ENCODE data around the gene IQCE.
A peak's percentile ranks its signal among the peaks of the same experiment; 100 is the strongest.

Gene IQCE

DNA sequence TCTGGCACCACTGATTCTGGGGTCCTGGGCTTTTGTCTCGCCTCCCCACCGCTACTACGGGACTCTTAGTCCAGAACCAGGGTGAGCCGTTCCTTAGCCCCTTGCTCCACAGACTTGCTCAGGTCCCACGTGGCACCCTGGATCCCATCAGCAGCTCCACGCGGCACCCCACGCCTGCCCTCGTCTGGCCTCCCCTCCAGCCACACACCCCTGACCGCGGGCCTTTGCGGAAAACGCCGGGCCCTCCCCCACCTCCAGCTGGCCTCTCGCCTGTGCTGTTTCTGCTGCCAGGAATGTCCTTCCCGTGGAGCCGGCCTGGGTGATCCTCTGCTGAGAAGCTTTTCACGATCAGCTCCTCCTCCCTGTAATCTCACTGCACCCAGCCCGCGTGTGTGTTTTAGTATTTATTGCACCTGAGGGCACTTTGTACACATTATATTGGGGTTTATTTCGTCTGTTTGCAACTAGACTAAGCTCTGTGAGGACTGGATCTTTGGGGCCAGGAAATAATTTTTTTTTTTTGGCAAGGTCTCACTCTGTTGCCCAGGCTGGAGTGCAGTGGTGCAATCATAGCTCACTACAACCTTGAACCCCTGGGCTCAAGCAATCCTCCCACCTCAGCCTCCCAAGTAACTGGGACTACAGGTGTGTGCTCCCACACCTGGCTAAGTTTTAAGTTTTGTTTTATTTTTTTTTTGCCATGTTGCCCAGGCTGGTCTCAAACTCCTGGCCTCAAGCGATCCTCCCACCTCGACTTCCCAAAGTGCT lies 62.5 kb downstream of the IQCE start:
- DNase-seq = no peak

DNA sequence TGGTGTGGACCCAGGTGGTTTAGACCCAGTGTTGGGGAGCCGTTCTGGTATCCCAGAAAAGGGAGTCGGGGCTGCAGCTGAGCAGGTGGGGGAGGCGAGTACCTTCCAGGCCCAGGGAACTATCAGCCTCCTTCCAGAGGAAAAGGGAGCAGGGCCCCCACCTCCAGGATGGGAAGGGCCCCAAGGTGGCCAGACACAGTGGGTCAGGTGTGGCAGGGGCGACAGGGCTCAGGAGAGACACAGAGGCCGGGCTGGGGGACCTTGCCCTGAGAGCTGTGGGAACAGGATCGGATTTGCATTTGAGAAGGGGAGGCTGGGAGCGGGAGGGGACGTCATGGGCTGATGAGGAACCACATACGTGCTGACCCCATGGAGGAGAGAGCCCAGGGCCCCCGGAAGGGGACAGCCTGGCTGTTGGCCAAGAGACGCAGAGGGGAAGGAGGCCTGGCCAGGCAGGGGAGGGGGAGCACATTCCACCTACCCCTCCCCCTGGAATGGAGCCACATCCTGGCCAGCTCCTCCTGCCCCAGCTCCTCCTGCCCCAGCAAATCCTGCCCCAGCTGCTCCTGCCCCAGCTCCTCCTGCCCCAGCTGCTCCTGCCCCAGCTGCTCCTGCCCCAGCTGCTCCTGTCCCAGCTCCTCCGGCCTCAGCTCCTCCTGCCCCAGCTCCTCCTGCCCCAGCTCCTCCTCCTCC lies 63.3 kb downstream of the IQCE start:
- DNase-seq = no peak

DNA sequence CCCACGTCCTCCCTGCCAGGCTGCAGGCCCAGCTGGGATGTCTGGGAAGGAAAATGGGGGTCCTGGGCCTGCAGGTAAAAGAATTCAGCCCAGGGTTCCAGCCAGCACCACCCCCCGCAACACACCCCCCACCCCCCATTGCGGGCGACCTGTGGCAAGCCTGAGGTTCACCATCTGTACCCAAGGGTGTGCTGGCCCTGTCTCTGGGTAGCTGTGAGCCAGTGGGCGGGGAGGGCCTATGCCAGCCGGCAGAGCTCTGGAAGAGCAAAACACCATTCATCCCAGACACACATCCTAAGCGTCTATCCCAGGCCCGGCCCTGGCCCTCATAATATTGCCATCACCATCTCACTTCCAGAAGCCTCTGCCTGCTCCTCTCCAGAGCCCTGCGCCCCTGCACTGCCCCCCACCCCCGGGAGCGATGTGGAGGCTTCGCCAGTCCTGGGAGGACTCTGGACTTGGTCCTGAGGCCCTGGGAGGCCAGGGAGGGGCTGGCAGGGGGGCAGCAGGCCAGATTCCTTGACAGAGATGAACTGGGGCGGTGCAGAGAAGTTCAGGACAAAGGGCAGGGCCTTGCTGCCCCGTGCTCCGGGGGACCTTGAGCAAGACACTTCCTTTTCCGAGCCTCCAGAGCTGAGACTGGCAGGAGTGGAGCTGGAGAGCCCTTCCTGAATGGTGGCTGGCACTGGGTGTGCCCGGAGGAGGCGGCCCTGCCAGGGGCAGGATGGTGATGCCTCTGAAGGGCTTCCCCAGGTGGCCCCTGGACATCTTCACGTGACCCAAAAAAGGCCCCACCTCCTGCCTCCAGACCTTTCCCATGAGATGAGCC lies 64.3 kb downstream of the IQCE start:
- DNase-seq = no peak

DNA sequence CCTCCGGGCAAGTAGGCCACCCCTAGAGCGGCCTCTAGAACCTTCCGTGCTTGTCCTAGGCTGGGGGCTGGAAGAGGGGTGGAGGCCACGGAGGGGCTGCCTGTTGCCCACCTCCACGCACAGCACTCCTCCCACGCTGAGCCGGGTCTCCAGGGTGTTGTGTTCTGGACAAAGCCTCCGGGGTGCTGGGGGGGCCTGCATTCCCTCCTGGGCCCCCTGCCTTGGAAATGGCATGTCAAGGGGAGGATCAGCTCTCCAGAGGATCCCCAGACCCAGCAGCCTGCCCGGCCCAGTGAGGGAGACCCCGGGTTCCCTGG lies 64.9 kb downstream of the IQCE start:
- no peak for DNase-seq

DNA sequence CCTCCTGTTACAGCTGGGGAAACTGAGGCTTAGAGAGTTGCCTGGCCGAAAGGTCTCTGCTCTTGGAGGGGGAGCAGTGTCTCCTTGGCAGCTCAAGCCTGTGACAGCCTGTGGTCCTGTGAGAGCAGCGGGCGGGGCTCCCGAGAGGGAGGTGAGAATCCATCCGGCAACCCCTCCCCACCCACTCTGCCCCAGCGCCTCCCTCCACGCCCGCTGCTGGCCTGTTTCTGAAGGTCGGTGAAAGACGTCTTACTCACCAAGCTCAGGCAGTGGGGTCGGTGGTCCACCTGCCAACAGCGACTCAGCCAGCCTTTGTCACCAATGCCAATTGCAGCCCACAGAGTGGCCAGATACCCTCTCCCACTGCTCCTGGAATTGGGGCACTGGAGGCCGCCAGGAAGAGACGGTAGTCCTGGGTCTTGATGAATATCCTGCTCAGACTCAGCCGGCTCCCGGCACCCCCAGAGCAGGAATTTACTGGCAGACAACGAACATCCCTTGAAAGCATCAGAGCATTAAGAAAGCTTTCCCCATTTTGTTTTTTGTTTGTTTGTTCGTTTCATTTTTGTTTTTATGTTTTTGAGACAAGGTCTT lies 65.6 kb downstream of the IQCE start:
- DNase-seq = no peak

DNA sequence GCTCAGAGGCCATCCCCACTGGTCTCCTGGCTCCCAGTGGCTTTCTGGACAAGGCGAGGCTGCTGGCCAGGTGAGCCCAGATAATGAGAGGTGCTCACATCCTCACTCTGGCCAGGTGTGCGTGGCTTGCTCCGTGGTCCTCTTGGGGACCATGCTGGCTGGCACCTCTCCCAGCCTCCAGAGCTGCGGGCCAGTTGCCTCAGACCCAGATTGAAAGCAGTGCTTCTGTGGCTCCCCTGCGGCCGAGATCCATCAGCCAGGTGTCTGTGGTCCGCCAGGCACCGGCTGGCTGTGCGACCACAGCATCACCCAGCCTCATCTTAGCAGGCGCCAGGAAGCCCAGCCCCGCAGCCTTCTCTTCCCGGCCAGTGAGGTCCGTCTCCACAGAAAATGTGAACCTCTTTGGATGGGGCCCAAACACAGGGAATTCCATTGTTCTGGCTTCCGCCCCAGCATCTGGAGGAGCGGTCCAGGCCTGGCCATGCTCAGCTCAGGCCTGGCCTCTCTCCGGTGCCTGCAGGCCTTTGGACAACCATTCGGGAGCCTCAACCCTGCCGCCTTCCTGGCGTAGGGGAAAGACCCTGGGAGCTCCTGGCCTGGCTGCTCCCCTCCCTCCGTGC lies 67.8 kb downstream of the IQCE start:
- no peak for DNase-seq

DNA sequence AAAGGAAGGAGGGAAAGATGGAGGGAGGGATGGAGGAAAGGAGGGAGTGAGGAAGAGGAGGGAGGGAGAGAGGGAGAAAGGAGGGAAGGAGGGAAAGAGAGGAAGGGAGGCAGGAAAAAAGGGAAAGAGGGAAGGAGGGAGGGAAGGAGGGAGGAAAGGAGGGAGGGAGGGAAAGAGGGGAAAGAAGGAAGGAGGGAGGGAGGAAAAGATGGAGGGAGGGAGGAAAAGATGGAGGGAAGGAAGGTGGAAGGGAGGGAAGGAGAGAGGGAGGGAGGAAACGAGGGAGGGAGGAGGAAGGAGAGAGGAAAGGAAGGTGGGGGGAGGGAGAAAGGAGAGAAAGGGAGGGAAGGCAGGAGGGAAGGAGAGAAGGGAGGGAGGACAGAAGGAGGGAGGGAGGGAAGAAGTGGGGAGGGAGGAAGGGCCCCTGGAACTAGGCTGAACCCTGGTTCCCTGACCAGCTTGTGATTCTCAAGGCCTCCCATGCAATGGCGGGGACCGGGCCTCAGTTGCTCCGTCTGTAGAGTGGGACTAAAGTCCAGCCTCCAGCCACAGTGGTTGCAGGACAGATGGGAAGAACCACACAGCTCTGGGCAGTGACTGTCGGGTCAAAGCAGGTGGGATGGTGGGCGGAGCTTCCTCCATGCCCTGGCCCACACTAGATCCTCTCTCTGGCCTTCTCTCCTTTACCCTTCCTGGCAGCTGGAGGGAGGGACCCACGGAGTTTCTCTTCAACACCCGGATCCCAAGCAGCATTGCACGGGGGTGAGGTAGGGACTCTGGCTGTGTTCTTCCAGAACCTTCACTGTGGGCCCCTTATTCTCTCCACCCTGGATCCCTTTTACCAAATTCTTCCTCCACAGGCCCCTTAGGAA lies 68.7 kb downstream of the IQCE start:
- DNase-seq = no peak

DNA sequence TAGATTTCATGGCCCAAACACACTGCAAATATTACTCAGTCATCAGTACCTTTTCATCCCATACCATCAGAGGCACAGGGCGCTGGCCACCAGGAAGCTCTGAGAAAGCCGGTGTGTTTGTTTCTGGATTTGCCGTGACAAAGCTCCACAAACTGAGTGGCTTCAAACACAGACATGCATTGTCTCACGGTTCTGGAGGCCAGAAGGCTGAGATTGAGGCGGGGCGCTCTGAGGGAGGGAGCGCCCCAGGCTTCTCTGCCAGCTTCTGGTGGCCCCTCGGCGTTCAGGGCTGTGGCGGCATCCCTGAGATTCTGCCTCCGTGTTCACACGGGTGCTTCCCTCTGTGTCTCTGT lies 69.3 kb downstream of the IQCE start:
- DNase-seq = no peak

DNA sequence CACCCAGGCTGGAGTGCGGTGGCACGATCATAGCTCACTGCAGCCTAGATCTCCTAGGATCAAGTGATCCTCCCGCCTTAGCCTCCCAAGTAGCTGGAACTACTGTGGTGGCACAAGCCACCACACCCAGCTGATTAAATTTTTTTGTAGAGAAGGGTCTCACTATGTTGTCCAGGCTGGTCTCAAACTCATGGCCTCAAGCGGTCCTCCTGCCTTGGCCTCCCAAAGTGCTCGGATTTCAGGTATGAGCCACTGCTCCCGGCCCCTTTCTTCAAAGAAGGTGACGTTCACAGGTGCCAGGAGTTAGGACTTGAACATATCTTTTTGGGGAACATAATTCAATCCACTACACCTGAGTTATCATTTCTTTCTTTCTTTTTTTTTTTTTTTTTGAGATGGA lies 70.1 kb downstream of the IQCE start:
- no peak for DNase-seq

DNA sequence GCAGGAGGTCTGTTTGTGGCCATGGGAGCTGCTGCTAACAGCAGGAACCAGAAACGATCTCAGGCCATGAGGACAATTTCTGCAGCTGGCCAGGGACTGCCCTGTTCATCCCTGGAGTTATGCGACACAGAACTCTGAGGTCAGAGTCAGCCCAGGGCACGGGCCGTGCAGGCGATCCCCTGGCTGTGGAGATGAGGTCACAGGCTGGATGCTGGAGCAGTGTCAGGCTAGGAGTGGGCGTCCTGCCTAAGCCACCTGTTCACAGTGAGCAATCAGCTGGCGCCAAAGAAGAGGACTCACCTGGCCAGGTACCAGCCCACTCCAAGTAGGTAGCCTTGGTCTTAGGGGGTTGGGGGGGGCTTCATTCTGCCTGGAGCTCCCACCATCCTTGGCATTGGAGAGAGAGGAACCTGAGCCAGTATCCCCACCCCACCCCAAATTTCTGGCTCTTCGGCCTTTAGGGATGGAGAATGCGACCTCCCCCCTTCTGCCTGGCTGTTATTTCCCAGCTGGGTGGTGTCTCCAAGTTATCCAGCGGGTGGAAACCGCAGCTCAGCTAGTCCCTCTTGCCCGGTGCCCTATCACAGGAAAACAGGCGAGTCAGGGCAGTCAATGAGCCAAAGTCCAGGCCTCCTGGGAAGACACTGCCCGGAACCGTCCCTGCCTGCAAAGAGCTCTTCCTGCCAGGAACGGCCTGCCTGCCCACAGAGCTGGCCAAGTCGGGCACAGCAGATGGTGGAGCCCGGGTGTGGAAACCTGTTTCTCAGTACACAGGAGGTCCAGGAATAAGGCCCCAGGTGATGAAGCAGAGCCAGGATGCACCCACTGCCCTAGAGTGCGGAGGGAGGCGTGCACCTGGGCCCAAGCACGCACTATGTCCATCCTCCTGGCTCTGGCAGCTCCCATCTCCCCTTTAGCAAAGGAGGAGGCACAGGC lies 71.2 kb downstream of the IQCE start:
- DNase-seq = no peak

DNA sequence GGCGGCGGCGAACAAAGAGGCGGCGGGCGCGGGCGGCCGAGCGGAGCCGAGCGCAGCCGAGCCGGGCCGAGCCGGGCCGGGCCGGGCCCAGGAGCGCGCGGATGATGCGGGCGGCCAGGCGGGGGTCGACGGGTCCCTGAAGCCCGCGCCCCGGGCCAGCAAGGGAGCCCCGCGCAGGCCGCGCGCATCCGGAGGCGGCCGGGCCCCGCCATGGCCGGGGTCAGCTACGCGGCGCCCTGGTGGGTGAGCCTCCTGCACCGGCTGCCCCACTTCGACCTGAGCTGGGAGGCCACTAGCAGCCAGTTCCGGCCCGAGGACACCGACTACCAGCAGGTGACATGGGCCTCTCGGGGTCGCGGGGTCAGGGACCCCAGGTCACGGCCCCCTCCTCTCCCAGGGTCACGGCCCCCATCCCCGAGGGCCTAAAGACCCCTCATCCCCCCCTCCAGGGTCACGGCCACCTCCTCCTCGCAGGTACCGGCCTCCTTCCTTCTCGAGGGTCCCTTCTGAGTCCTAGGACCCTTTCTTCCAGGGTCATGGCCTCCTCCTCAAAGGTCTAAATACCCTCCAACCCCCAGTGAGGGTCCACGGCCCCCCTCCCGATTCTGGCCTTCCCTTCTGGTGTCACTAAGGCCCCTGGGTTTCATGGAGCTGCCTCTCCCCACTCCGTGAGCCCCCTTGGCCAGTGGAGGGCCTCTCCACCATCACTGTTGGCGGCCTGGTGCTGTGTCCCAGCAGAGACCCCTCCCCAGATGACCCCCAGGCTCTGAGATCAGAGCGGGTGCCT lies 73.4 kb downstream of the IQCE start, which contains the start of gene TTYH3:
Gene TTYH3, plus strand, starts transcription at position 41 of the 787 bp plus-strand sequence. Its CDS starts 170 bp downstream, at position 211.
- no peak for DNase-seq

DNA sequence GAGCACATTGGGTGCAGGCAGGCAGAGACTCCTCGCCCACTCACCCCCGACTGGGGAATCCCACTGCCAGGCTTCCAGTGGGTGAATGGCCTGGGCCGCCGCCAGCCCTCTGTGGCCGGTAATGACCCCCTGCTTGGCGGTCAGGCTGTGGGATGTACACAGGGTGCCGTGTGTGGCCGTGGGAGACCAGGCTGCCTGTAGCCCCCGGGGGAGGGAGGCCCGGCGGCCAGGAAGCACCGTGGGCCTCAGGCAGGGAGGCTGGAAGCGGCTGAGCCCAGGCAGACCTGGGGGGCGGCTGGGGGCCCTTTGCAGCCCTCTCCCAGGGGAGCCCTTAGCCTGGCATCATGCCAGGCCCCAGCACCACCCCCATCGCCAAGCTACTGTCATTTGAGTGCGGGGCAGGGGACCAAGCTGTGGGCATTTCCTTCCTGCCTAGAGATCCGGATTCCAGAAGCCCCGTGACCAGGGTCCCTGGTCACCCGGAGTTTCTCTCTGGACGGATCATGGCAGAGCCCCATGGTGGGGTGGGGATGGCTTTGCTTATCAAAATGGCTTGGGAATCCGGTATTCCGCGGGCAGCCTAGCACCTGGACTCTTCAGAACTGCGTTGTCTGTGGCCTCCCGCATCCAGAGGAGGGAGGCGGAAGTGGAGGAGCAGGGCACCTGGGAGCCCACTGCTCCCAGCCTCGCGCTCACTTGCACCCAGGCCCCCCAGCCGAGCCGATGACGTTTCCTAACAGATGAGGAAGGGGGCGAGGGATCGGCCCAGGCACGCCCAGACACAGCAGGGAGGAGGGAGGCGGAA lies 74.2 kb downstream of the IQCE start:
- DNase-seq = peak; percentile 54

DNA sequence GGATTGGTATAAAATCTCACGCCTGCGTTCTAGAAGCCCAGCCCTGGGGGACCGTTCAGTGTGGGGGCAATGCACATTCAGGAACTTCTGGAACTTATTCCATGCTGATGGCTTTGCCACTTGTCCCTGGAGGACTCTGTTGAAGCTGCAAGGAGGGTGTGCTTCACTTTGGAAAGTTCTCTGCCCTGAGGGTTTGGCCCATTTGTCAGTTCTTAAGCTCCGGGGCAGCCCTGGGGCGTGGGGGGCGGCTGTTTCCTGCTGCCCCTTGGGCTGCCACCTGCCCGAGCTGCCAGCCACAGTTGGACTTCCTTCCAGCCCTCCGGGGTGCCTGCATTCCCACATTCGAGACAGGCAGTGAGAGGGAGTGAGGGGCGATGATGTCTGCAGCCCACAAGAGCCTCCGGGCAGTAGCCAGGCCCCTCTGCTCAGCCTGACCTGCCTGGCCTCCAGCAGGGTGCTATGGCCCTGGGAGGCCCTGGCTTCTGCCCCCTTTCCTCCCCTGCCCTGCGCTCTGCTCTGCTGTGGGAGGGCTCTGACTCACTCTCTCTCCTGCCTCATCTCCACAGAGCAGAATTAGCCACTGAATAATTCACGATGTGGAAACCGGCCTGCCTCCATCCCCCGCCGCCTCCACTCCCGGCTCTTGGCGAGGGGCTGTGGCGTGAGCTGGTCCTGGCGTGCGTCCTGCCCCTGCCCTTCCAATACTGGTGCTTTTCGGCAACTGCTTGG lies 74.9 kb downstream of the IQCE start:
- DNase-seq = no peak

DNA sequence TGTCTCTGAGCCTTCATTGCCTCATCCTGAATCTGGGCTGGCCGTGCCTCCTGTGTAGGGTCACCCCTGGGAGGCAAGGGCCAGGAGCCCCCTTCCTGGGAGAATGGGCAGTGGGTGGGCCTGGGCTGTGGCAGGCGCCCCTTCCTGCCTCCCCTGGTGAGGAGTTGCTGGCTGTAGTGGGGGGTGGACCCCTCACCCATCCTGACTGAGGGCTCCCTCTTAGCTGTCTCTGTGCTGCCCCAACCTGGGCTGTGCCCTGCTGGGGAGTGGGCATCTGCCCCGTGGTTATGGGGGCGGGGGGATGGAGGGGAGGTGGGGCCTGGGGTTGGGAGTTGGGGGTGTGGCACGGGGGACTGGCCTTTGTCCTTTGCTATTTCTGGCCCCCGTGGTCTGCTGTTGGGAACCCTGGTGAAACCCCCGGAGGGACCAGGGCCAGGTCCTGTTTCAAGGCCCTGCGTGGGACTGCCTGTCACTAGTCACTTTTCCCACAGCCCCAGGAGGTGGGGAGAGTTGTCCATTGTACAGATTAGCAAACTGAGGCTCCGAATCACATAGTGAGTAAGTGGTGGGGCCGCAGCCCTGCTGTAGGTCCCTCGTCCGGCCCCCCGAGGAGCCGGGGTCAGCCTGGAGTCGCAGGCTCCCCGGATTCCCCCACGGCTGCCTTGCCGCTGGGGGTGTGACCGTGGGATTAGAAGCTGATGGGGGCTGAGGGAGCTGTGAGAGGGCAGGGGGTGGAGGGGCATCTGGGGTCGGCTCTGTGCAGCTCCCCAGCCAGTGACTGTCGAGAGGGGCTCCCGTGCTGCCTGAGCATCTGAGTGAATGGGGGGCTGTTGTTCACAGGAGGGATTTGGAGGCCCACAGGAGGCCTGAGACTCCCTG lies 75.7 kb downstream of the IQCE start:
- no peak for DNase-seq

DNA sequence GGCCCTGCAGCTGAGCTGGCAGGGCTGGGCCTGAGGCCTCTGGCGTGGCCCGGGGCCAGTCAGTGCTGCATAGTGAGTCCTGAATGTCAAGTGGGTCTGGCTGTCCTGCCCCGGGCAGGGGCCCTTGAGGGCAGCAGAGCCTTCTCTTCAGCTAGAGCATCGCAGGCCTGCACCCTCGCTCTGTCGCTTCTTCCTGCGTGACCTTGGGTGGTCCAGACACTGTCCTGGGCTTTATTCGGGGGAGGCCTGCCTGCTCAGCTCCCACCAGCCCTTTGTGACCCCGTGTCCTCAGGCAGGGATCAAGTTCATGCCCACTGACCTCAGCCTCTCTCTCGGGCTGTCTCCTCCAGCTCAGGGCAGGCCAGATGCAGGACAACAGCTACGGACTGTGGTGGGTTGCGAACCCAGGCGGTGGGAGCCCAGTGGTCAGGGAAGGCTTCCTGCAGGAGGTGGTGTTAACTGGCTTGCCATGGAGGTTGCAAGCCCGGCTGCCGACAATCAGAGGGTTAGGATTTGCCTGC lies 76.4 kb downstream of the IQCE start:
- no peak for DNase-seq

DNA sequence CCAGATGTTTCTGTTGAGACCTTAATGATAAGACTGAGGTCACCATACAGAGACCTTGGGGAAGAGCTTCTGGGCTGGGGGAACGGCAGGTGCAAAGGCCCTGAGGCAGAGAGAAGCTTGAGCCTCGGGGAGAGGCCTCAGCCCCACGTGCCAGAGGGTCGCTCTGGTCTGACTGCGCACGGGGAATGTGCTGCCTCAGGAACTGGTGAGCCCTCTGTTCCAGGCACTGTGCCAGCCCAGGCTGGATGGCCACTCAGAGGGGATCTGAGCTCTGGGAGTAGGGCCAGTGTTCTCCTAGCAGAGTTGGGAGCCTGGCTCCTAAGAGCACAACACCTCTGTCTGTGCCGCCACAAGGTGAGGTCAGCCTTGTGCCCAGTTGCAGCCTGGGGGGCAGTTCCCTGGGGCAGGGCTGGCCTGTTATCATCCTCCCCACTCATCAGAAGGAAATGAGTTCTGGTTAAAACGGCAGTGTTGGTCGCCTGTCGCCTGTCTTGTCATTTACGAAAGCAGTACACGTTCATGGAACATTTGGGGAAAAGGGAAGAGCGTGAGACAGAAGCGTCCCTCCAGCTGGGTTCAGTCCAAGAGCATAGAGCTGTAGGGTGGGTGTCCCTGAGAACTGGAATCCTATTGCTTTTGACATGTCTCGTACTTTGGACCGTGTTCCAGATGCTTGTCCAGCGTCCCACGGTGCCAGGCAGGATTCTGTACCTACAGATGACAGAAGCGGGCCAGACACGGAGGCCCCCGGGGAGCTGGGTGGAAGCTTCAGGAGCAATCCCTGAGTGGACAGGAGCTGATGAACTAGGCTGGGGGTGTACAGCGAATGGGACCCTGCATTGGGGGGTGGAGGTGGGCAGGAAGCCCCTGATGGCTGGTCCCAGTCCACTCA lies 77.3 kb downstream of the IQCE start:
- DNase-seq = no peak

All from NCI-H2171 (cell line).